HG02678 (cell line): ENCODE results near the gene RACK1.
"Not testable (repeated sequence)": the region's sequence is repeated elsewhere in the genome, so short reads cannot be mapped to it uniquely, and the experiment has no call there.

Experiments used
- ATAC-seq: cut with Tn5 transposase; IDR thresholded peaks from one replicate; pipeline ENCODE4 v1.9.1; 2021; ENCODE audit warnings: mild to moderate bottlenecking, moderate library complexity; ENCODE audit not compliant: unreplicated experiment

The RACK1 gene

DNA sequence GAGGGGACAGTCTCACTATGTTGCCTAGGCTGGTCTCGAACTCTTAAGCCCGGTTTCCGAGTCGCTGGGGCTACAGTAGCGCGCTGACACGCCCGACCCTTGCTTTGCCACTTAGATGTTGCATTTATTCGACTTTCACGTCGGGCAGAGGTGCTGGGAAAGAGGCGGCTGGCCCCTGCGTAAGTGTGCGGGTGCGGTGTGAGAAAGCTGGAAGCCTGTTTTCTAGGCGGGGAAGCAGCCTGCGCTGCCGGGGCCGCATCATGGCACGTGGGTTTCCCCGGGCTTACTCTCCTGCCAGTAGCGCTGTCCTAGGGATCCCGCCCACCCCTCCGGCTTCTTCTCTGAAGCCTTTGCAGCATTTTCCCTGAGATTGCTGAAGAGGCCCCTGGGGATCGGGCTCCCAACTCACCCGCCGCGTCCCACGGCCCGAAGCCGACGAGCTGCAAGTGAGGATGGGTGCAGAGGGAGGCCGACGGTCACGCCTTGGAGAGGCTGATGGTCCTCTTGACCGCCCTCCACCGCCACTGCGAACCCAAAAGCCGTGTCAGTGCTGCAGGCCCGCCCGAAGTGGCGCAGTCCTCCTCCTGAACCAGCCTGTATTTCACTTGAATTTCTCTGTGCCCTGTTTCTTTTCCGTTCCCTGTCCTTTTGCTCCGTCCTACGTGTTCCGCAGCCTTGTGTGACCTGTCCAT lies 26.4 kb downstream of the RACK1 start:
- peak; percentile 28 for ATAC-seq

DNA sequence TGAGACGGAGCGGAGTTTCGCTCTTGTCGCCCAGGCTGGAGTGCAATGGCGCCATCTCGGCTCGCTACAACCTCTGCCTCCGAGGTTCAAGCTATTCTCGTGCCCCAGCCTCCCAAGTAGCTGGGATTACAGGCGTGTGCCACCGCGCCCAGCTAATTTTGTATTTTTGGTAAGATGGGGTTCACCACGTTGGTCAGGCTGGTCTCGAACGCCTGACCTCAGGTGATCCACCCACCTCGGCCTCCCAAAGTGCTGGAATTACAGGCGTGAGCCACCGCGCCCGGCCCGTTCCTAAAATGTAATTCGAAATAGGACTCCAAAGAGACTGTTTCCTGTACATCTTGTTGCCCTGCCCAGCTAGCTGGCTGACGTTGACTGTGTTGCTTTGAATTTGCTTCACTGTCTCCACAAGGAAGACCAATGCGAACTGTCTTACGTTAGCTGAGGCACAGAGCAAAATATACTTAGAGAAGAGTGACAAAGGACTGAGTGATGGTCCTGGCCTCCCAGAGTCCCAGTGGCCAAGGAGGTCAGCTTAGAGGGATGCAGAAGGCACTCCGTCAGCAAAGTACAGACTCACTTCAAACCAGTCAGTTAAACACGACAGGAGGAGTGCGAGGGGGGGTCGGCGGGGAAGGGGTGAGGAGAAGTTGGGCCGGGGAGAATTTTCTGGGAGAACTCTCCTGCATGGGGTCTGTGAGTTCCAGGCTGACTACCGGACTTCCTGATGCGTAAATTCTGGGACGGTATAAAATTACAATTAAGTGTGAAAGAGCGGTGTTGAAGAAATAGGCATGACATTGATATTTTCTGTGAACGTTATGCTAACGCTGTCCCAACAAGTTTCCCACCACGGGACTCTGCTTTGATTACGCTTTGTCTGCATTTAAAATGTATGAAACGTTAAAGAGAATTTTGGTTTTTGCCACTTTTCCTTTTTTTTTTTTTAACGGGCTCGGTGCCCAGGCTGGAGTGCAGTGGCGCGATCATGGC lies 27.4 kb downstream of the RACK1 start:
- ATAC-seq: no peak

DNA sequence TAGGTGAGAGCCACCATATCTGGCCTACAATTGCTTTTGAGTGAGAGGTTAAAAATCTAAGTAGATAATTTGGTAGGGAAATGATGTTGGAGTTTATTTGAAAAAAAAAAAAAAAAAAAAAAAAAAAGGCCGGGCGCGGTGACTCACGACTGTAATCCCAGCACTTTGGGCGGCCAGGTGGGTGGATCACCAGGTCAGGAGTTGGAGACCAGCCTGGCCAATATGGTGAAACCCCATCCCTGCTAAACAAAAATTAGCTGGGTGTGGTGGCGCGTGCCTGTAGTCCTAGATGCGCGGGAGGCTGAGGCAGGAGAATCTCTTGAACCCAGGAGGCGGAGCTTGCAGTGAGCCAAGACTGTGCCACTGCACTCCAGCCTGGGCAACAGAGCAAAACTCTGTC lies 29.5 kb downstream of the RACK1 start:
- ATAC-seq: not testable (repeated sequence)

DNA sequence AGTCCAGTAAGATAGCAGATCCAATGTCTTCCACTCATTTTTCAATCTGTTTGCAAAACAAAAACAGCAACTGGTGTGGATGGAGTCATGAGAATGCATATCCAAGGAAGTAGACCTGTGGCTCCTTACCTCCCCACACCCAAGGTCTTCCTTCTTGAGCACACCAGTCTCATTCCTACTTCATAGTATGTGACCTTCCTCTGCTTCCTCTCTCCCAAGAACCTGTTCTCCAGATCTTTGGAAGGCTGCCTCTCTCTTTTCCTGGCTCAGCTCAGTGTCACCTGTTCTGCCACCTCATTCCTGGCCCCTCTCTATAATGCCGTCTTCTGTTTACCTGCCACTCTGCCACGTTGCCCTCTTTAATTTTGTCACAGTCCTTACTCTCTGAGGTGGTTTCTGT lies 30.8 kb downstream of the RACK1 start:
- no peak for ATAC-seq

DNA sequence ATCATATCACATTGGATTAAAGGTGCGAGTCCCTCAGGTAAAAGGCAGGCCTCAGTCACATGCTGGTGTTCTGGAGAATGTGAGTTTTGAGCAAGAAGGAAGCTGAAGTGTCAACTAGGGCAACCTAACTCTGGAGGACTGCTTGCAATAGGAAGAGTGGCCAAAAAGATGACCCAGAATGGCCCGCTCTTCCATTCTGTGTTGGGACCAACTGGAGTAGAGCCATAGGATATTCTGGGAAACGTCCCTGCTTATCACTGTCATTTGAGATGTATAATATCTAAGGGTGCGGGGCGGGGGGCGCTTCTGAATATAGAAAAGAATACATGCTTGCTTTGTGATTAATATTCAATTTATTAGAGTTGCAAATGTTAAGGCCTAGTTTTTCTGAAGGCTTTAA lies 31.6 kb downstream of the RACK1 start:
- no peak for ATAC-seq

DNA sequence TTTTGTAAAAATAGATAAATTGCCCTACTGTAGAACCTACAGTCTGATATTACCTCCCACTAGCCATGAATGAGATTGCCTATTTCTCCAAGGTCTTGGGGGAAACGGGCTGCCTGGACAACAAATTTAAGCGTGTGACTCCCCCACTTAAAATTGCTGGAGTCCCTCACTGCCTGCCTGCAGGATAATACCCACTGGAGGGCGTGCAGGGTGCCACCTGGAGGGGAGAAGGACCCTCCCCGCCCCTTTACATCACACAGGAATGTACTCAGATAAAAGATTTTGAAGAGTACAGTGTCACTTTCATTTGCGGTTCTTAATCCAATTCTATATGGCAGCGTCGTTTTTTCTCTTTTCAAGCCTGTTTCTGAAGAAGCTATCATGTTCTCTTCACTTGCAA lies 32.5 kb downstream of the RACK1 start:
- ATAC-seq: no peak

DNA sequence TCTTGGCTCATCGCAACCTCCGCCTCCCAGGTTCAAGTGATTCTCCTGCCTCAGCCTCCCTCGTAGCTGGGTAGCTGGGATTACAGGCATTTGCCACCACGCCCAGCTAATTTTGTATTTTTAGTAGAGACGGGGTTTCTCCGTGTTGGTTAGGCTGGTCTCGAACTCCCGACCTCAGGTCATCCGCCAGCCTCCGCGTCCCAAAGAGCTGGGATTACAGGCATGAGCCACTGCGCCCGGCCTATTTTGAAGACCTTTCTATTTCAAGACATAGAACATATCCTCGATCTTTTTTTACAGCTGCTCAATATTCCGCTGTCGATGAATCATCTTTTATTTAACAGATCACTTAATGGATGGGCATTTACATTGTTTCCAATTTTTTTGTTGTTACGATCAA lies 33.0 kb downstream of the RACK1 start:
- ATAC-seq: not testable (repeated sequence)

DNA sequence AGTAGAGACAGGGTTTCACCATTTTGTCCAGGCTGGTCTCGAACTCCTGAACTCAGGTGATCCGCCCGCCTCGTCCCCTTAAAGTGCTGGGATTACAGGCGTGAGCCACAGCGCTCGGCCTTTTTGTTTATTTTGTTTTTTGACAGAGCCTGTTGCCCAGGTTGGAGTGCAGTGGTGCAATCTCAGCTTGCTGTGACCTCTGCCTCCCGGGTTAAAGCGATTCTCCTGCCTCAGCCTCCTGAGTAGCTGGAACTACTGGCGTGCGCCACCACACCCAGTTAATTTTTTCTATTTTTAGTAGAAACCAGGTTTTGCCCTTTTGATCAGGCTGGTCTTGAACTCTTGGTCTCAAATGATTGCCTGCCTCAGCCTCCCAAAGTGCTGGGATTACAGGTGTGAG lies 33.6 kb downstream of the RACK1 start:
- ATAC-seq: not testable (repeated sequence)

DNA sequence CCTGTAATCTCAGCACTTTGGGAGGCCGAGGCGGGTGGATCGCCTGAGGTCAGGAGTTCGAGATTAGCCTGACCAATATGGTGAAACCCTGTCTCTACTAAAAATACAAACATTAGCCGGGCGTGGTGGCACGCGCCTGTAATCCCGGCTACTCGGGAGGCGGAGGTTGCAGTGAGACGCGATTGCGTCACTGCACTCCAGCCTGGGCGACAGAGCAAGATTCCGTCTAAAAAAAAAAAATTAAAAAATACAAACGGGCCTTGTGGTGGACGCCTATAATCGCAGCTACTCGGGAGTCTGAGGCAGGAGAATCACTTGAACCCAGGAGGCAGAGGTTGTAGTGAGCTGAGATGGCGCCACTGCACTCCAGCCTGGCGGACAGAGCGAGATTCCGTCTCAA lies 34.7 kb downstream of the RACK1 start:
- ATAC-seq: not testable (repeated sequence)

DNA sequence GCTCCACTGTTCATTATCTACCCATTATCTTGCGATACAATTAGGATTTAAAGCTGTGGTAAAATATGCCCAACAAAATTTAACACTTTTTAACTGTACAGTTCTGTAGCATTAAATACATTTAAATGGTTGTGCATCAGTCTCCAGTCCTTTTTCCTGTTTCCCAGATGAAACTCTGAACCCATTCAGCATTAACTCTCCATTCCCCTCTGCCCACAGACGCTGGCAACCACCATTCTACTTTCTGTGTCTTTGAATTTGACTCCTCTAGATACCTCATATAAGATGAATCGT lies 35.8 kb downstream of the RACK1 start:
- ATAC-seq: no peak

DNA sequence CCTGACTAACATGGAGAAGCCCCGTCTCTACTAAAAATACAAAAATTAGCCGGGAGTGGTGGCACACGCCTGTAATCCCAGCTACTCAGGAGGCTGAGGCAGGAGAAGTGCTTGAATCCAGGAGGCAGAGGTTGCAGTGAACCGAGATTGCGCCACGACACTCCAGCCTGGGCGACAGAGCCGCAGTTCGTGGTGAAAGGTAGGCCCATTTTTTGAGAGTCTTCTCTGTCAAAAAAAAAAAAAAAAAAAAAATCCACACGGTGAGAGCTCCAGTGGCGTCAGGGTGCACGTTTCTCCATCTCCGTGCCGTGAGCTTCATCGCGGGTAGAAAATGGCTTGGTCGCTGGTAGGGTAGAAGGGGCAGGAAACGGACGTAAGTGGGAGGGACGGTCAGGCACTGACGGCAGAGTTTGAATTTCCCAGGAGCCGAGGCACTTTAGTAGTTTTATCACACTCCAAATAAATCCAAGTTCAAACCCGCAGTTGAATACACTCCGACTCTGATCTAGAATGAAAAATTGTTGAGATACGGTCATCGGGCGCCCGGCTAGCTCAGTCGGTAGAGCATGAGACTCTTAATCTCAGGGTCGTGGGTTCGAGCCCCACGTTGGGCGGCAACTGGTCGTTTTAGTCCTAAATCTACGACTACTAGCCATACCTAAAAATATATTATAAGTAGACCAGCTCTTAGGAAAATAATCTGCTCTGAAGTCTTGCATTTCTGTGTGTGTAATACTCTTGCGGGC lies 36.3 kb downstream of the RACK1 start:
- peak; percentile 38 for ATAC-seq

DNA sequence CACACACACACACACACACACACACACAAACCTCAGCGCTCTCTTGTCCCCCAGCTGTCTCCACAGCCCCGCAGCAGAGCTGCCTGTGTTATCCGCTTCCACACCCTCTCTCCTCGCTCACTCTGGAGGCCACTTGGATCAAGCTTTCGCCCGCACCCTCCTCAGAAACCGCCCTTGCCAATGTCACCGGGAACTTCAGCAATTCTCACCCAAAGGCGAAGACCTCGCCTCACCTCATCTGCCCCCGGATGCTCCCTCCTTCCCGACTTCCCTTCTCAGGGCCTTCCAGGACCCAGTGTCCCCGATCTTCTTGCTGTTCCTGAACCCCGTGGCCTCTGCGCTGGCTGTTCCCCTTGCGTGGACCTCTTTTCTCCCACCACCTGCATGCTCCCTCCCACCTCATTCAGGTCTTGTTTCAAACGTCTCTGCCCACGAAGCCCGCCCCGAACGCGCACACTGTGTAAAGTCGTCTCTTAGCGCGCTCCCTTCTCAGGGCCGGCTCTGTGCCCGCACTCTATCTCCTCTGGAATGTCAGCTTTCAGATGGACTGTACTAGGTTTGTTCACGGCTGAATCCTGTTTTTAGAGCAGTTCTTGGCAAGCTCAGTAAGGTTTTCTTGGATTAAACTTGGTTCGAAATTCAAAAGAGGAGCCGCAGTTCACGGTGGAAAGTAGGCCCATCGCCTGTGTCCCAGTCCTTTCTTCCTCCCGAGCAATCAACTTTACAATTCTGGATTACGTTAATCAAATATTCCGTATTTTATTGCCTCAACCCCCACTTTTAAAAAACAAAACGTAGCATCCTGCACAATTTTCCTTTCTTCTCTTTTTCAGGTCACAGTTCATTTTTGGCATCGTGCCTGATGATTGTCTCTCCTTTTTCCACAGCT lies 37.7 kb downstream of the RACK1 start:
- ATAC-seq: no peak

DNA sequence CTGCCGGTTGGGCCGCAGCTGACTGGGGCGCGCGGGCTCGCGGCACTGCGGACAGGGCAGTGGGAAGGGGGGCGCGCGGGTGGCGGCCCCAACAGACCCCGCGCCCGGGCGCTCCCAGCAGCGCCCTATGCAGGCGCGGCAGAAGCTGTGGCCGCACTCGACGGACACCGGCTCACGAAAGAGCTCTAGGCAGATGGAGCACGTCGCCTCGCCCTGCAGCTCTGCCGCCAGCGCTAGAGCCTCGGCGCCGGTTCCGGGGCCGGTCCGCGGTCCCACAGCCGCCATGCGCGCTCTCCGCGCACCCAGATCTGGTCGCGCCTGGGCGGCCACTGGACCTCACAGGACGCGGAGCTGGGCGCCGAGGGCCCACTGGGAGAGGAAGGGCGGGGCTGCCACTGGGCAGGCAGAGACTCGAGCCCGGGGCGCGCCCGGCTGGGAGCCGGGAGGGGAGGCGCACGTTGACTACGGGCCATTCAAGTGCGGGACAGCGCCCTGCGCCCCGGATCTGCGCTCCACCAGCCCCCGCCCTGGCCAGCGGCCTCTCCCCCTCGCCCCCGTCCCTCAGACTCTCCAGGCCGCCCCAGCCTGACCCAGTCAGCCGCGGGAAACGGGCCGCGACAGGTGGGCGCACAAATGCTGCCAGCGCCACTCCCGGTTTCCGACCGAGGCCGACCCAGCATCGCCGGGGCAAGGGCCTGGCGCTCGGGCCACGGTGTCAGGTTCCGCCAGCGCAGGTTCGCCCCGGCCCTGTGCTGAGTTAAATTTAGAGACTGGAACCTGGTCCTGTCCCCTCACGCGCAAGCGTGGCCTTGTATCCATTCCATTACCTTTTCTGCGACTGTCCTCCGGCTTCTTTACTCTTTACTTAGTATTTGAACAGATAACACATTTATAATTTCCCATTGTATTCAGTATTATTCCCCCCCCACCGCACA lies 38.6 kb downstream of the RACK1 start, which contains the start of gene TRIM7:
TSS of gene TRIM7 (minus strand) at position 371 of the 935 bp plus-strand sequence. CDS start at position 285, 86 bp downstream.
- no peak for ATAC-seq

DNA sequence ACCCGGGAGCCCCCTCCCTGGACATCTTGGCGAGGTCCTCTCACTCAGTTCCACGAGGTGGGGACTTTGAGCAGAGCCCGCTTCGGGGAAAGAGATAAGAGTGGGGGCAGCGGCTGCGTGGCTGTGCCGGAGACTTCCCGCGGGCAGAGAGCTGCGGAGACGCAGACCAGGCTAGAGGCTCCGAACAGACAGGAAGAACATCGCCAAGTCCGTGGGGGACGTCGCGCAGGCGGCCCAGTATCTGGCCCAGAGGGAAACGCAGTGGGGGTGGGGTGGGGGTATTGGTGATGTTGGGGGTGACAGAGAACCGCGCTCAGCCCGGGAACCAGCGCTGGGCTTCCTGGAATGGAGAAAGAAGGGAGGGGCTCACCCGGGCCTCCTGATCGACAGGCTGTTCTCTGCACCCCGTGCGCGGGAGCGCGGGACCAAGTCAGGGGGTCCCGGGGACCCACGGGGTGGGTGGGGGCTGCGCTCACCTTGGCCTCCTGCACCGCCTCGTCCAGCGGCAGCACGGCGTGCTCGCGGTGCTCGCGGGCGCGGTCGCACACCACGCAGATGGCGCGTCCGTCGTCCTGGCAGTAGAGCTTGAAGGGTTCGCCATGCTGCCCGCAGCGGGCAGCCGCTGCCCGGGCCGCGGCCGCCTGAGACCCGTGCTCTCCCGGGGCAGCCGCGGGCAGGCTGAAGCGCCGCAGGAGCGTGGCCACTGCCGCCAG lies 39.4 kb downstream of the RACK1 start:
- no peak for ATAC-seq

DNA sequence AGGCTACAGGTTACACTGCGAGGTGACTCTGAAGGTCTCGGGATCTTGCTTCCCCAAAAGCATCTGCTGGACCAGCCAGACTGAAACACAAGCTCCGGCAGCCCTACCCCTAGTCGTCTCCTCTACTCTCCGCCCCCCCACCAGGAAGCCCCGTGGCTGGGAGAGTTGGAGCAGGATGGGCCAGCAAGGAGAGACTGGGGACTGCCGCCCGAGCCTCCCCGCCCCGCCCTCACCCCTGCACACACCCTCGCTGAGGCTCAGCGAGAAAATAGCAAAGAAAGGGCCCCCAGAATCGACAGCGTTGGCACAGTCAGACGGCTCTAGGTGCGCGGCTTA lies 40.0 kb downstream of the RACK1 start:
- ATAC-seq: no peak

DNA sequence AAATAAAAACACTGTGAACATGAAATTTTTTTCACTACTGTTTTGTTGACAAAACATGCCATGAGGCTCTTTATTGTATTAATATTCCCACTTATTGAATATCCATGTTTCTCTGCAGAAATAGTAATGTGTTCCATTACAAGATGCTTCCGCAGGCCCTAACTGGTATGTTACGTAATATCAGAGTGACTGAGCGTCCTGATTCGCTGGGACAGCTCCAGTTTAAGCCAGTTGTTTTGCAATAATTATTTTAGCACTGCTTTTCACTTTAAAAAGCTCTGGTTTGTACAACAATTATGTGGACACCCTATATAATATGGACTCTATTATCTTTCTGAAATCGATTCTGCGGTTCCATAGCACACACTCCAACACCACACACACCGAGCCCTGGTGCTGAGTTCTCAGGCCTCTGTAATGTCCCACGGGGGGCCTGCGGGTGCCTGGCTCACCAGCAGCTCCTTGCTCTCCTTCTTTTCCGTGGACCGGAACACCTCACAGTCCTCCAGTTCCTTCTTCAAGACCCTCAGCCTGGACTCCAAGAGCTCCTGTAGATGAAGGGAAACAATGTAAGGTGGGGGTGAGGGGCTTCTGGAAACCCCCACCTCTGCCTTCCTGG lies 40.5 kb downstream of the RACK1 start:
- ATAC-seq: no peak

DNA sequence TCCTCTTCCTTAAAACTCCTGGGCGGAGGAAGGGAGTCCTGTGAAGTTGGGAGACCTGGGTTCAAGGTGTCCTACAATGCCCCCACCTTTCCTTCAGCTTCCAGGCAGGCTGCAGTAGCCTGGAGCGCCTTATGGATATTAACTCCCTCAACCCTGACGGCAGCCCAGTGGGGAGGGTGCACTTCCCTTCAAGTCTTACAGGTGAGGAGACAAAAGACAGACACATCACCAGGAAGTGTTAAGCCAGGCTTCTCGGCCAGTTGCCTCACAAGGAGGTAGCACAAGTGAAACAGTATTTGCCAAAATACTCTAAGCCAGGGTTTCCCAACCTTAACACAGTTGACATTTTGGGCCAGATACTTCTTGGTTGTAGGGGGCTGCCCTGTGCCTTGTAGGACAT lies 42.9 kb downstream of the RACK1 start:
- ATAC-seq: no peak

DNA sequence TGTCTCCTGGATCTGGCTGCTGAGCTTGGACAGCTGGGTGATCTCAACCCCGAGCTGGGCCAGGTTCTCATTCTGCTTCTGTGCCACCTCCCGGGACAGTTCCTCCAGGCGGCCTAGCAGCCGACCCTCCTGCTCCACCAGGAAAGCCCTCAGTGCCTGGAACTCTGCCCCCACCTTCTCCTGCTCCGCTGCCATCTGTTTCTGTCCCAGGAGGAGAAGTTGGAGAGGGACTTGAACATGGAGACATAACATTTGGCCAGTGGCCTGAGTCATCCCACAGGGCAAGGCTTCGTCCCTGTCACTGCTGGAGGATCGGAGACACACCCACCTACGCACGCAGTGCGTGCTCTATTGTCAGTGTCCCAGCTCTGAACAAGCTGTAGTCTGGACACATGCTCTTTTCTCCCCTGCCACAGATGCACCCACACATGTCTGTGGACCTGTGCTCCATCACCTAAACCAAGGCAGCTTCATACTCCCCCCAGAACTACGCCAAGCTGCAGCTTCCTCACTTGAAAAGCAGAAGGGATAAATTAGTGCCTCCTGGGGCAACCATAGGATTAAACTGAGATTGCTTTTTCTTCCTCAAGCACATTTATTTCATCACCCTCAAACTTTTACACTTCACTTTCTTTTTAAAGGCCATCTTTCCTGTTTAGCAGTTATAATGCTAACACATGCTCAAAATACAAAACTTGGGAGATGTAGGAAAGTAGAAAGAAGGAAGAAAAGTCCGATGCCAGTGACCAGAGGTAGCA lies 43.6 kb downstream of the RACK1 start:
- no peak for ATAC-seq
